MM.1S (cell line): ENCODE results near the gene ACCSL.

ENCODE experiments used
- DNase-seq: peaks from one replicate; pipeline ENCODE4 v3.0.0-alpha.2; 2015
- H2AFZ ChIP-seq: fragments of 300-600 bp; sonication (generic); 2 replicates; pipeline ENCODE4 v1.6.0; 2016; ENCODE audit warnings: antibody characterized with exemption, low read length
- H3F3A ChIP-seq: fragments of 300-600 bp; sonication (generic); 2 replicates; pipeline ENCODE4 v1.6.1; 2016; ENCODE audit warnings: mild to moderate bottlenecking, antibody characterized with exemption, low read length, moderate library complexity, mixed read lengths; ENCODE audit not compliant: insufficient read depth
- H3K27ac ChIP-seq: fragments of 300-600 bp; sonication (generic); 2 replicates; pipeline ENCODE4 v1.5.1; 2016; ENCODE audit warnings: mild to moderate bottlenecking, low read length
- H3K27me3 ChIP-seq: fragments of 300-600 bp; sonication (generic); replicated peaks from 2 replicates; pipeline ENCODE4 v1.6.0; 2016; ENCODE audit warnings: low read length; ENCODE audit not compliant: insufficient read depth
- H3K36me3 ChIP-seq: fragments of 300-600 bp; sonication (generic); replicated peaks from 2 replicates; pipeline ENCODE4 v1.6.1; 2016; ENCODE audit warnings: mild to moderate bottlenecking, low read length, mixed read lengths; ENCODE audit not compliant: insufficient read depth
- H3K4me1 ChIP-seq: fragments of 300-600 bp; sonication (generic); 2 replicates; pipeline ENCODE4 v1.6.1; 2016; ENCODE audit warnings: low read length, mixed read lengths
- H3K4me2 ChIP-seq: fragments of 300-600 bp; sonication (generic); 2 replicates; pipeline ENCODE4 v1.6.0; 2016; ENCODE audit warnings: low read depth, low read length
- H3K4me3 ChIP-seq: fragments of 300-600 bp; sonication (generic); 2 replicates; pipeline ENCODE4 v1.5.1; 2016; ENCODE audit warnings: low read length, mixed read lengths
- H3K79me2 ChIP-seq: fragments of 300-600 bp; sonication (generic); 2 replicates; pipeline ENCODE4 v1.6.1; 2016; ENCODE audit warnings: mixed run types, low read length, mixed read lengths
- H3K9ac ChIP-seq: fragments of 300-600 bp; sonication (generic); 2 replicates; pipeline ENCODE4 v1.6.1; 2016; ENCODE audit warnings: low read length, mixed read lengths
- H3K9me2 ChIP-seq: fragments of 300-600 bp; sonication (generic); replicated peaks from 2 replicates; pipeline ENCODE4 v1.6.1; 2016; ENCODE audit warnings: mild to moderate bottlenecking, low read length, mixed read lengths; ENCODE audit not compliant: insufficient read depth
- H3K9me3 ChIP-seq: fragments of 300-600 bp; sonication (generic); replicated peaks from 2 replicates; pipeline ENCODE4 v1.6.1; 2016; ENCODE audit warnings: mild to moderate bottlenecking, low read length, mixed read lengths; ENCODE audit not compliant: insufficient read depth
- H4K20me1 ChIP-seq: fragments of 300-600 bp; sonication (generic); 2 replicates; pipeline ENCODE4 v1.6.1; 2016; ENCODE audit warnings: mild to moderate bottlenecking, low read length, moderate library complexity, mixed read lengths; ENCODE audit not compliant: insufficient read depth
- CTCF ChIP-seq: fragments of 300-600 bp; sonication (generic); IDR thresholded peaks from 2 replicates; pipeline ENCODE4 v1.5.1; 2016; ENCODE audit warnings: antibody characterized with exemption, low read length, mixed read lengths
- EZH2 ChIP-seq: fragments of 300-600 bp; sonication (generic); optimal IDR thresholded peaks from 2 replicates; pipeline ENCODE3; 2017; ENCODE audit warnings: low read depth, mild to moderate bottlenecking, antibody characterized with exemption, low read length, mixed read lengths
- EZH2phosphoT487 ChIP-seq: fragments of 300-600 bp; sonication (generic); IDR thresholded peaks from 2 replicates; pipeline ENCODE4 v1.6.1; 2018; ENCODE audit warnings: antibody characterized with exemption, low read length

The ACCSL gene

GRCh38 chr11:44043157-44043556 lies 4.6 kb upstream of the ACCSL start:
- no peaks in the 10 kb centered on the region for H3K79me2 ChIP-seq
- H3K4me3 ChIP-seq: no peak overlapping the region
- no peaks in the 10 kb centered on the region for H3K4me1 ChIP-seq
- no peak for DNase-seq
- H4K20me1 ChIP-seq: no peaks in the 10 kb centered on the region
- no peaks in the 10 kb centered on the region for H3K36me3 ChIP-seq
- no peaks in the 10 kb centered on the region for H3F3A ChIP-seq
- TF ChIP-seq EZH2phosphoT487 (no peak), CTCF (no peak), EZH2 (no peak)
- H3K27me3 ChIP-seq: no peaks in the 10 kb centered on the region
- no peaks in the 10 kb centered on the region for H3K9me2 ChIP-seq
- H3K9me3 ChIP-seq: no peaks in the 10 kb centered on the region
- H2AFZ ChIP-seq: no peak overlapping the region
- H3K27ac ChIP-seq: no peak overlapping the region
- no peak overlapping the region for H3K4me2 ChIP-seq
- H3K9ac ChIP-seq: no peak overlapping the region

DNA sequence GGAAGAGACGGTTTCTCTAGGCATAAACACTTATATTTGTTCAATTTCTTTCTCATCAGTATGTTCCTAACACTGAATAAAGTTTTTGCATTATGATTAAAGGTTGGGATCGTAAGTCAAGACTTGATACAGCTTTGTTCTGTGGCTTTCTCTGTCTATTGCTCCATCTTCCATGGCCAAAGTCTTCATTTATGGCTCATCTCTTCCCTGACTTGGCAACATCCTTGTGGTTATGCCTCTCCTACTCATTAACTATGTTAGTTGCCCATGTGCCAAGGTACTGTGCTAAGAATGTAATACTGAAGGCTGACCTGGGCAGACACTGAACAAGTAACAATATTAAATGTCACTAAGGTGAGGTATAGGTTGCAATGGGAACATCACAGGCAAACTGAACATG lies 1.6 kb upstream of the ACCSL start:
- no peak for DNase-seq
- Histone ChIP-seq H4K20me1 (no peaks in the 10 kb centered on the region), H3K9ac (no peak overlapping the region), H3K36me3 (no peaks in the 10 kb centered on the region), H3K79me2 (no peaks in the 10 kb centered on the region), H3K27ac (no peak overlapping the region), H3K4me2 (no peak overlapping the region), H3K4me3 (no peak overlapping the region), H3F3A (no peaks in the 10 kb centered on the region), H3K4me1 (no peaks in the 10 kb centered on the region), H3K9me2 (no peaks in the 10 kb centered on the region), H3K27me3 (no peaks in the 10 kb centered on the region), H3K9me3 (no peaks in the 10 kb centered on the region), H2AFZ (no peak overlapping the region)
- no peak for TF ChIP-seq CTCF
- TF ChIP-seq EZH2: no peak
- TF ChIP-seq EZH2phosphoT487: no peak

GRCh38 chr11:44047298-44047697 lies 483 bp upstream of the ACCSL start:
- H3K4me2 ChIP-seq: no peak overlapping the region
- H3K27me3 ChIP-seq: no peaks in the 10 kb centered on the region
- H3K4me3 ChIP-seq: no peak overlapping the region
- no peaks in the 10 kb centered on the region for H3K79me2 ChIP-seq
- no peaks in the 10 kb centered on the region for H3K9me3 ChIP-seq
- no peak overlapping the region for H3K27ac ChIP-seq
- H2AFZ ChIP-seq: no peak overlapping the region
- no peak for TF ChIP-seq CTCF
- TF ChIP-seq EZH2: no peak
- no peak for TF ChIP-seq EZH2phosphoT487
- H3K9ac ChIP-seq: no peak overlapping the region
- H3K4me1 ChIP-seq: no peaks in the 10 kb centered on the region
- DNase-seq: no peak
- no peaks in the 10 kb centered on the region for H3K9me2 ChIP-seq
- H3K36me3 ChIP-seq: no peaks in the 10 kb centered on the region
- no peaks in the 10 kb centered on the region for H3F3A ChIP-seq
- H4K20me1 ChIP-seq: no peaks in the 10 kb centered on the region

- no peak overlapping the region for H3K4me2 ChIP-seq
- H3K27me3 ChIP-seq: no peaks in the 10 kb centered on the region
- no peaks in the 10 kb centered on the region for H3K9me3 ChIP-seq
- no peaks in the 10 kb centered on the region for H4K20me1 ChIP-seq
- no peak for TF ChIP-seq EZH2phosphoT487
- no peak for TF ChIP-seq CTCF
- no peak for TF ChIP-seq EZH2
- H3K9ac ChIP-seq: no peak overlapping the region
- no peak overlapping the region for H3K27ac ChIP-seq
- no peaks in the 10 kb centered on the region for H3K4me1 ChIP-seq
- no peaks in the 10 kb centered on the region for H3K9me2 ChIP-seq
- H3K79me2 ChIP-seq: no peaks in the 10 kb centered on the region
- H2AFZ ChIP-seq: no peak overlapping the region
- no peak for DNase-seq
- H3F3A ChIP-seq: no peaks in the 10 kb centered on the region
- no peak overlapping the region for H3K4me3 ChIP-seq
- H3K36me3 ChIP-seq: no peaks in the 10 kb centered on the region
Measured at GRCh38 chr11:44049832-44050231, 2.1 kb downstream of the ACCSL start.
